GM12872 (cell line): Measurements from ENCODE around the gene CCDC197.

Source experiments
- TF ChIP-seq, protein P1 (sequence below): IDR thresholded peaks from 3 replicates; pipeline ENCODE4 v1.5.1; 2011; ENCODE audit warnings: low read depth, mild to moderate bottlenecking, low read length, moderate library complexity; ENCODE audit not compliant: insufficient read depth

CCDC197 gene

DNA sequence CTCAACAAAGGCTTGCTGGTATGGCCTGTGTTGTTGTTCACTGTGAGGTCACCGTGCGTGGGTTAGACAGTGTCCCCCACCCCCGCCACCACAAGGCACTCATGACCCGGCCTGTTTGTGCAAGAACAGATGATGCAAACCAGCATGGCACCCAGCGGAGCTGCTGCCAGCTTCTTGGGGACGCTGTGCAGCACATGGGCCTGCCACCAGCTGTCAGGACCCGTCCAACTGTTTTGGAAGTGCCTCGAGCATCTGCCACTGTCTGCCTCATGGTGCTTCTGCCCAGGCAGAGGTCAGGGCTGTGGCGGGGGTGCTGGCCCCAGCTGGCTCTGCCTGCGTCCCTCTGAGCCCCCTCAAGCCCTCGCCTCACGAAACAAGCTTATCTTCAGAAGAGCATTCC lies 22.3 kb upstream of the CCDC197 start:
- TF ChIP-seq, protein P1, sequence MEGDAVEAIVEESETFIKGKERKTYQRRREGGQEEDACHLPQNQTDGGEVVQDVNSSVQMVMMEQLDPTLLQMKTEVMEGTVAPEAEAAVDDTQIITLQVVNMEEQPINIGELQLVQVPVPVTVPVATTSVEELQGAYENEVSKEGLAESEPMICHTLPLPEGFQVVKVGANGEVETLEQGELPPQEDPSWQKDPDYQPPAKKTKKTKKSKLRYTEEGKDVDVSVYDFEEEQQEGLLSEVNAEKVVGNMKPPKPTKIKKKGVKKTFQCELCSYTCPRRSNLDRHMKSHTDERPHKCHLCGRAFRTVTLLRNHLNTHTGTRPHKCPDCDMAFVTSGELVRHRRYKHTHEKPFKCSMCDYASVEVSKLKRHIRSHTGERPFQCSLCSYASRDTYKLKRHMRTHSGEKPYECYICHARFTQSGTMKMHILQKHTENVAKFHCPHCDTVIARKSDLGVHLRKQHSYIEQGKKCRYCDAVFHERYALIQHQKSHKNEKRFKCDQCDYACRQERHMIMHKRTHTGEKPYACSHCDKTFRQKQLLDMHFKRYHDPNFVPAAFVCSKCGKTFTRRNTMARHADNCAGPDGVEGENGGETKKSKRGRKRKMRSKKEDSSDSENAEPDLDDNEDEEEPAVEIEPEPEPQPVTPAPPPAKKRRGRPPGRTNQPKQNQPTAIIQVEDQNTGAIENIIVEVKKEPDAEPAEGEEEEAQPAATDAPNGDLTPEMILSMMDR = no peak

GRCh38 chr14:93975791-93976476 lies 21.2 kb upstream of the CCDC197 start:
- TF ChIP-seq, protein P1 = peak; percentile 43; the same call in 1 of the 3 replicates

DNA sequence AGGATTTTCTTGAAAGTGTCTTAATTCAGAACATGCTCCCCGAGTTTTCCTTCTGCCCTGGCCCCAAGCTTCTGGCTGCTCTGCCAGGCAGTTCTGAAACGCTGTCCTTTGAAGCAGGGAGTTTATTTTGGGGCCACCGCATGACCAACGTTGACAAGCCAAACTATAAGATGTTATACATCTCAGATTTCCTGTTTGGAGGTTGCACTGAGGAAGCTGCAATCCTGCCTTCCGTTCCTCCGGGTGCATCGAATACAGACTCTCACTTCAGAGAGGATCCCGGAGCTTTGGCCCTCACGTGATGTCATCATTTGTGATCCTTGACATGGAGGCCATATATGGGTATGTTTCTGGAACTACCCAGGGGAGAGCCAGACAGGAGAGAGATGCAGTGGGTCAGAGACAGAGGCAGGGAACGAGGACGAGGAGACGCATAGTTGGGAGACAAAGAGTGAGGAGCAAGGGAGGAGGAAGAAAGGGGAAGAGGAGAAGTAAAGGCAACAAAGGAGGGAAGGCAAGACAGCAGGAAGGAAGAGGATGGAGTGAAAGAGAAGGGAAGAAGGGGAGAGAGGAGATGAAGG lies 20.5 kb upstream of the CCDC197 start, which contains the start of gene ASB2:
Gene ASB2, minus strand, starts transcription at position 94 of the 581 bp plus-strand sequence. CDS start 12,031 bp downstream, outside the sequence.
- TF ChIP-seq, protein P1 = no peak

- TF ChIP-seq, protein P1 = no peak
Measured at GRCh38 chr14:93977171-93977570, 19.9 kb upstream of the CCDC197 start.

GRCh38 chr14:93977790-93978581 lies 19.1 kb upstream of the CCDC197 start:
- TF ChIP-seq, protein P1 = no peak

- TF ChIP-seq, protein P1 = no peak
Measured at GRCh38 chr14:93978735-93979134, 18.4 kb upstream of the CCDC197 start.
